Gastrocnemius medialis (tissue), 4 donors: ENCODE measurements around the gene INO80B.

ENCODE experiments used
- CTCF ChIP-seq, 5 experiments: fragments of 450-650 bp in 3 of 5; fragments of 200-600 bp in 2 of 5; sonication (generic) in 2 of 5; IDR thresholded peaks in 4 of 5; conservative IDR thresholded peaks in 1 of 5; 1 replicate in 4 of 5; 2 replicates in 1 of 5; pipeline ENCODE4 v1.5.1; 2016 to 2019; ENCODE audit warnings: antibody characterized with exemption in 5 of 5, mild to moderate bottlenecking in 3 of 5, moderate library complexity in 3 of 5
- POLR2A ChIP-seq, 2 donors: fragments of 450-650 bp; IDR thresholded peaks; one replicate each; pipeline ENCODE4 v1.6.1; 2017; ENCODE audit warnings: antibody characterized with exemption in 2 of 2, mild to moderate bottlenecking in 2 of 2, moderate library complexity in 2 of 2

DNA sequence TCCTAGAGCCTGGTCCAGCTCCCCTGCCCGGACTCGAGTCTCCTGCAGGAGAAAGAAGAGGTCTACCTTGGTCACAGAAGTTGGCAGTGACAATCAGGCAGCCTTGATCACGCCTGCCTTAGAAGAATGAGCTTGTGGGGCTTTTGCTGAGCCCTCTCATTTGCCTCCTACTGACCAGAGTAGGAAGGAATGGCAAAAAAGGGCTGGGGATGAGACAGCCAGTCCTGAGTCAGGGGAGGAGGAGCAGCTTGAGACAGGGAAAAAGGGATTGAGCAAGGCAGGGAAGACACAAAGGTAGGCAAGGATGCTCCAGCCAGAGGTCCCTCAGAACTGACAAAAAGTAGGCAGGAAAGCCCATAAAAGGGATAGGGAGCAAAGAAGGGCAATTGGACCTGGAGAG is 27.3 kb upstream of the INO80B start:
- TF ChIP-seq CTCF (IDR thresholded peaks at IDR 0.05 in 4 of 5, conservative IDR thresholded peaks at IDR 0.05 in 1 of 5) (no peak), POLR2A (IDR thresholded peaks at IDR 0.05) (no peak)
